GM23338 (cell line): ENCODE results near the gene CFAP77. TPM values are rescaled to one million over a fixed set of nuclear protein-coding genes. Genes with fewer than 3 reads are reported as not detected.

Experiments used
- ATAC-seq: fragments of 200-7000 bp; cut with Tn5 transposase; 3 replicates; pipeline ENCODE4 v1.9.1; 2020
- DNase-seq: peaks from one replicate; pipeline ENCODE4 v3.0.0-alpha.2; 2015; ENCODE audit warnings: low spot score
- H2AFZ ChIP-seq: fragments of 200-600 bp; sonication (generic); 2 replicates; pipeline ENCODE4 v1.8.0; 2016; ENCODE audit warnings: antibody characterized with exemption, mild to moderate bottlenecking, moderate library complexity
- H3F3A ChIP-seq: fragments of 200-600 bp; sonication (generic); replicated peaks from 2 replicates; pipeline ENCODE4 v1.8.0; 2017; ENCODE audit warnings: antibody characterized with exemption, mixed run types, low read depth
- H3K27ac ChIP-seq: fragments of 200-600 bp; sonication (generic); 2 replicates; pipeline ENCODE4 v1.6.1; 2016; ENCODE audit warnings: low read depth
- H3K27me3 ChIP-seq: fragments of 200-600 bp; sonication (generic); 2 replicates; pipeline ENCODE4 v1.8.0; 2016; ENCODE audit warnings: mild to moderate bottlenecking, mixed run types, moderate library complexity; ENCODE audit not compliant: insufficient read depth
- H3K36me3 ChIP-seq: fragments of 200-600 bp; sonication (generic); 2 replicates; pipeline ENCODE4 v1.8.0; 2016; ENCODE audit warnings: mild to moderate bottlenecking; ENCODE audit not compliant: insufficient read depth
- H3K4me1 ChIP-seq: fragments of 200-600 bp; sonication (generic); 2 replicates; pipeline ENCODE4 v1.8.0; 2016; ENCODE audit warnings: mild to moderate bottlenecking, moderate library complexity; ENCODE audit not compliant: insufficient read depth
- H3K4me2 ChIP-seq: fragments of 200-600 bp; sonication (generic); 2 replicates; pipeline ENCODE4 v1.7.1; 2017; ENCODE audit warnings: mixed run types
- H3K4me3 ChIP-seq: fragments of 200-600 bp; sonication (generic); 2 replicates; pipeline ENCODE4 v1.6.1; 2016; ENCODE audit warnings: mixed run types
- H3K79me2 ChIP-seq: fragments of 200-600 bp; sonication (generic); replicated peaks from 2 replicates; pipeline ENCODE4 v1.8.0; 2017; ENCODE audit warnings: mild to moderate bottlenecking; ENCODE audit not compliant: insufficient read depth
- H3K9me2 ChIP-seq: fragments of 200-600 bp; sonication (generic); 2 replicates; pipeline ENCODE4 v1.8.0; 2017; ENCODE audit not compliant: insufficient read depth
- H4K20me1 ChIP-seq: fragments of 200-600 bp; sonication (generic); replicated peaks from 2 replicates; pipeline ENCODE4 v1.8.0; 2017; ENCODE audit warnings: mild to moderate bottlenecking; ENCODE audit not compliant: insufficient read depth
- H3K27ac Mint-ChIP-seq: 2 replicates; pipeline ENCODE4 v1.8.0; 2020; ENCODE audit warnings: inconsistent platforms, mild to moderate bottlenecking, moderate library complexity, mixed read lengths
- H3K27me3 Mint-ChIP-seq: 3 replicates; pipeline ENCODE4 v1.8.0; 2022; ENCODE audit warnings: low read depth, mild to moderate bottlenecking, moderate library complexity, mixed read lengths, inconsistent platforms; ENCODE audit not compliant: insufficient read depth, poor library complexity
- H3K36me3 Mint-ChIP-seq: 3 replicates; pipeline ENCODE4 v1.8.0; 2021; ENCODE audit warnings: low read depth, mild to moderate bottlenecking, inconsistent platforms, moderate library complexity, mixed read lengths
- H3K4me1 Mint-ChIP-seq: 3 replicates; pipeline ENCODE4 v1.8.0; 2020; ENCODE audit warnings: mild to moderate bottlenecking, inconsistent platforms, mixed read lengths
- H3K4me3 Mint-ChIP-seq: 3 replicates; pipeline ENCODE4 v1.8.0; 2021; ENCODE audit warnings: moderate library complexity, mild to moderate bottlenecking, inconsistent platforms, mixed read lengths
- H3K9me3 Mint-ChIP-seq: 3 replicates; pipeline ENCODE4 v1.8.0; 2020; ENCODE audit warnings: moderate library complexity, mild to moderate bottlenecking, inconsistent platforms, mixed read lengths
- EZH2 ChIP-seq: fragments of 200-600 bp; sonication (generic); IDR thresholded peaks from one replicate; pipeline ENCODE4 v1.8.0; 2017; ENCODE audit warnings: antibody characterized with exemption, mild to moderate bottlenecking, low read depth; ENCODE audit not compliant: unreplicated experiment
- JUNB ChIP-seq: IDR thresholded peaks from one replicate; pipeline ENCODE4 v1.6.1; 2016; ENCODE audit warnings: antibody characterized with exemption; ENCODE audit not compliant: unreplicated experiment
- STAT1 ChIP-seq: IDR thresholded peaks from one replicate; pipeline ENCODE4 v1.6.1; 2016; ENCODE audit warnings: antibody characterized with exemption; ENCODE audit not compliant: unreplicated experiment
- ZNF114 ChIP-seq: fragments of 250-450 bp; sonication (Bioruptor Pico); IDR thresholded peaks from 2 replicates; pipeline ENCODE4 v1.5.0; 2020; ENCODE audit warnings: mild to moderate bottlenecking, moderate library complexity
- ZNF331 ChIP-seq: fragments of 250-450 bp; sonication (Bioruptor Pico); IDR thresholded peaks from 2 replicates; pipeline ENCODE4 v1.5.0; 2020; ENCODE audit warnings: low read depth, mild to moderate bottlenecking, moderate library complexity
- polyA plus RNA-seq: library from polyadenylated mRNA; unstranded; fragments of >200 nt; fragmentation: Nextera tagmentation; extraction: Ambion mirVana; gene quantifications from 2 replicates; pipeline ENCODE4 v1.2.1, GENCODE V29; 2016
- total RNA-seq: library from RNA; depleted of rRNA; stranded (reverse); fragments of >200 nt; shearing (Covaris generic); gene quantifications from 2 replicates; pipeline ENCODE4 v1.2.3, GENCODE V29; 2014
- TF ChIP-seq, protein P1 (sequence below): fragments of 250-450 bp; sonication (Bioruptor Pico); IDR thresholded peaks from 2 replicates; pipeline ENCODE4 v1.5.0; 2020; ENCODE audit warnings: mild to moderate bottlenecking, moderate library complexity

The CFAP77 gene
- total and polyA plus RNA-seq, 2 experiments from 2014 or later: 0.97 to 1.3 TPM

DNA sequence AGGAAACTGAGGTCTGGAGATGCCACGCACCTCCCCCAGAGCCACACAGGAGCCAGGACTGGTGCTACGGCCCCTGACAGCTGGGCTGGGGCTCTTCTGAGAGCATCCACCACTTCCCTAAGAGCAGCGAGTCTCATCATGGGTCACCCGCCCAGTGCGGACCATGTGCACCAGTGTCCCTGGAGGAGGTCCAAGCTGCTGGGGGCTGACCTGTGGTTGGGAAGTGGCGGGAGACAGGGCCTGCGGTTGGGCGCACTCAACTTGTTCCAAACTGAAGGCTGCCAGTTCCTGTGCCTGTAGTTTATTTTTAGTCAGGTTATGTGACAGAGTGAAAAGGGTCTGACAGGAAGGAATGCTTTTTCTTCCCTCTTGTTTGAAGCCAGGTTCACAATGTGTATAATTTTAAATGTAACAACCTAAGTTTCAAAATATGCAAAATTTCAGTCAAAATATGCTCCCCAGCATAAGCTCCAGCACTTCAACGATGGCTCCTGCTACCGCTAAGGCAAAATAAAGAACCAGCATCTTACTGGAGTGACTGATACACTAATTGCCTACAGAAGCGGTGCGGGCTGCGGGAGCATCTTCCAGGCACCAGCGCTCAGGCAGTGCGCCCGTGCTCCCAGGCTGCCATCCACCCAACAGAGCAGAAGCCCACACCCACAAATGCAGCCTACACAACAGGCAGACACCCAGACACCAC lies 187.2 kb downstream of the CFAP77 start:
- peaks cover 17% of the 10 kb centered on the region for H3K27me3 Mint-ChIP-seq
- Histone ChIP-seq H3K9me2 (no peaks in the 10 kb centered on the region), H2AFZ (no peak overlapping the region), H3K4me2 (no peak overlapping the region), H3K27ac (no peak overlapping the region), H3K4me1 (peaks cover 12% of the 10 kb centered on the region), H3K36me3 (no peaks in the 10 kb centered on the region), H3K79me2 (no peaks in the 10 kb centered on the region), H3K4me3 (no peak overlapping the region), H3F3A (no peaks in the 10 kb centered on the region), H4K20me1 (peaks cover 6% of the 10 kb centered on the region; the same call in 1 of the 2 replicates), H3K27me3 (peaks cover 15% of the 10 kb centered on the region)
- H3K9me3 Mint-ChIP-seq: no peaks in the 10 kb centered on the region
- H3K27ac Mint-ChIP-seq: no peak overlapping the region
- H3K36me3 Mint-ChIP-seq: peaks cover 24% of the 10 kb centered on the region
- H3K4me1 Mint-ChIP-seq: peaks cover 25% of the 10 kb centered on the region
- H3K4me3 Mint-ChIP-seq: no peak overlapping the region
- DNase-seq (no peak), ATAC-seq (no peak)
- no peak for TF ChIP-seq EZH2
- no peak for TF ChIP-seq STAT1
- TF ChIP-seq ZNF114 (CRISPR knock-in tag): no peak
- TF ChIP-seq, protein P1, sequence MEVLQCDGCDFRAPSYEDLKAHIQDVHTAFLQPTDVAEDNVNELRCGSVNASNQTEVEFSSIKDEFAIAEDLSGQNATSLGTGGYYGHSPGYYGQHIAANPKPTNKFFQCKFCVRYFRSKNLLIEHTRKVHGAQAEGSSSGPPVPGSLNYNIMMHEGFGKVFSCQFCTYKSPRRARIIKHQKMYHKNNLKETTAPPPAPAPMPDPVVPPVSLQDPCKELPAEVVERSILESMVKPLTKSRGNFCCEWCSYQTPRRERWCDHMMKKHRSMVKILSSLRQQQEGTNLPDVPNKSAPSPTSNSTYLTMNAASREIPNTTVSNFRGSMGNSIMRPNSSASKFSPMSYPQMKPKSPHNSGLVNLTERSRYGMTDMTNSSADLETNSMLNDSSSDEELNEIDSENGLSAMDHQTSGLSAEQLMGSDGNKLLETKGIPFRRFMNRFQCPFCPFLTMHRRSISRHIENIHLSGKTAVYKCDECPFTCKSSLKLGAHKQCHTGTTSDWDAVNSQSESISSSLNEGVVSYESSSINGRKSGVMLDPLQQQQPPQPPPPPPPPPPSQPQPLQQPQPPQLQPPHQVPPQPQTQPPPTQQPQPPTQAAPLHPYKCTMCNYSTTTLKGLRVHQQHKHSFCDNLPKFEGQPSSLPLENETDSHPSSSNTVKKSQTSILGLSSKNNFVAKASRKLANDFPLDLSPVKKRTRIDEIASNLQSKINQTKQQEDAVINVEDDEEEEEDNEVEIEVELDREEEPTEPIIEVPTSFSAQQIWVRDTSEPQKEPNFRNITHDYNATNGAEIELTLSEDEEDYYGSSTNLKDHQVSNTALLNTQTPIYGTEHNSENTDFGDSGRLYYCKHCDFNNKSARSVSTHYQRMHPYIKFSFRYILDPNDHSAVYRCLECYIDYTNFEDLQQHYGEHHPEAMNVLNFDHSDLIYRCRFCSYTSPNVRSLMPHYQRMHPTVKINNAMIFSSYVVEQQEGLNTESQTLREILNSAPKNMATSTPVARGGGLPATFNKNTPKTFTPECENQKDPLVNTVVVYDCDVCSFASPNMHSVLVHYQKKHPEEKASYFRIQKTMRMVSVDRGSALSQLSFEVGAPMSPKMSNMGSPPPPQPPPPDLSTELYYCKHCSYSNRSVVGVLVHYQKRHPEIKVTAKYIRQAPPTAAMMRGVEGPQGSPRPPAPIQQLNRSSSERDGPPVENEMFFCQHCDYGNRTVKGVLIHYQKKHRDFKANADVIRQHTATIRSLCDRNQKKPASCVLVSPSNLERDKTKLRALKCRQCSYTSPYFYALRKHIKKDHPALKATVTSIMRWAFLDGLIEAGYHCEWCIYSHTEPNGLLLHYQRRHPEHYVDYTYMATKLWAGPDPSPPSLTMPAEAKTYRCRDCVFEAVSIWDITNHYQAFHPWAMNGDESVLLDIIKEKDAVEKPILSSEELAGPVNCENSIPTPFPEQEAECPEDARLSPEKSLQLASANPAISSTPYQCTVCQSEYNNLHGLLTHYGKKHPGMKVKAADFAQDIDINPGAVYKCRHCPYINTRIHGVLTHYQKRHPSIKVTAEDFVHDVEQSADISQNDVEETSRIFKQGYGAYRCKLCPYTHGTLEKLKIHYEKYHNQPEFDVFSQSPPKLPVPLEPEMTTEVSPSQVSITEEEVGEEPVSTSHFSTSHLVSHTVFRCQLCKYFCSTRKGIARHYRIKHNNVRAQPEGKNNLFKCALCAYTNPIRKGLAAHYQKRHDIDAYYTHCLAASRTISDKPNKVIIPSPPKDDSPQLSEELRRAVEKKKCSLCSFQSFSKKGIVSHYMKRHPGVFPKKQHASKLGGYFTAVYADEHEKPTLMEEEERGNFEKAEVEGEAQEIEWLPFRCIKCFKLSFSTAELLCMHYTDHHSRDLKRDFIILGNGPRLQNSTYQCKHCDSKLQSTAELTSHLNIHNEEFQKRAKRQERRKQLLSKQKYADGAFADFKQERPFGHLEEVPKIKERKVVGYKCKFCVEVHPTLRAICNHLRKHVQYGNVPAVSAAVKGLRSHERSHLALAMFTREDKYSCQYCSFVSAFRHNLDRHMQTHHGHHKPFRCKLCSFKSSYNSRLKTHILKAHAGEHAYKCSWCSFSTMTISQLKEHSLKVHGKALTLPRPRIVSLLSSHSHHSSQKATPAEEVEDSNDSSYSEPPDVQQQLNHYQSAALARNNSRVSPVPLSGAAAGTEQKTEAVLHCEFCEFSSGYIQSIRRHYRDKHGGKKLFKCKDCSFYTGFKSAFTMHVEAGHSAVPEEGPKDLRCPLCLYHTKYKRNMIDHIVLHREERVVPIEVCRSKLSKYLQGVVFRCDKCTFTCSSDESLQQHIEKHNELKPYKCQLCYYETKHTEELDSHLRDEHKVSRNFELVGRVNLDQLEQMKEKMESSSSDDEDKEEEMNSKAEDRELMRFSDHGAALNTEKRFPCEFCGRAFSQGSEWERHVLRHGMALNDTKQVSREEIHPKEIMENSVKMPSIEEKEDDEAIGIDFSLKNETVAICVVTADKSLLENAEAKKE (CRISPR knock-in tag): no peak
- TF ChIP-seq JUNB: no peak
- TF ChIP-seq ZNF331 (CRISPR knock-in tag): no peak
